ENCODE results near the gene PKN2. TPM values are rescaled to one million over a fixed set of nuclear protein-coding genes. Genes with fewer than 3 reads are reported as not detected.

The PKN2 gene
- total RNA-seq (2022) (31.5 and 33.4 TPM in 2 replicates), Bru-seq, nascent RNA (percentile 83 among the genes with signal in this experiment), BruChase-seq, experiment 1, labeled RNA remaining after a 2-hour chase (percentile 80 among the genes with signal in this experiment), BruChase-seq, experiment 2, labeled RNA remaining after a 6-hour chase (percentile 77 among the genes with signal in this experiment)
- long read RNA-seq, full-length matches to known transcripts, result 3 of 9 reads
- long read RNA-seq, partial matches to known transcripts, result 1 of 9 reads
- long read RNA-seq, other reads (novel, unspliced or antisense), result 5 of 9 reads

DNA sequence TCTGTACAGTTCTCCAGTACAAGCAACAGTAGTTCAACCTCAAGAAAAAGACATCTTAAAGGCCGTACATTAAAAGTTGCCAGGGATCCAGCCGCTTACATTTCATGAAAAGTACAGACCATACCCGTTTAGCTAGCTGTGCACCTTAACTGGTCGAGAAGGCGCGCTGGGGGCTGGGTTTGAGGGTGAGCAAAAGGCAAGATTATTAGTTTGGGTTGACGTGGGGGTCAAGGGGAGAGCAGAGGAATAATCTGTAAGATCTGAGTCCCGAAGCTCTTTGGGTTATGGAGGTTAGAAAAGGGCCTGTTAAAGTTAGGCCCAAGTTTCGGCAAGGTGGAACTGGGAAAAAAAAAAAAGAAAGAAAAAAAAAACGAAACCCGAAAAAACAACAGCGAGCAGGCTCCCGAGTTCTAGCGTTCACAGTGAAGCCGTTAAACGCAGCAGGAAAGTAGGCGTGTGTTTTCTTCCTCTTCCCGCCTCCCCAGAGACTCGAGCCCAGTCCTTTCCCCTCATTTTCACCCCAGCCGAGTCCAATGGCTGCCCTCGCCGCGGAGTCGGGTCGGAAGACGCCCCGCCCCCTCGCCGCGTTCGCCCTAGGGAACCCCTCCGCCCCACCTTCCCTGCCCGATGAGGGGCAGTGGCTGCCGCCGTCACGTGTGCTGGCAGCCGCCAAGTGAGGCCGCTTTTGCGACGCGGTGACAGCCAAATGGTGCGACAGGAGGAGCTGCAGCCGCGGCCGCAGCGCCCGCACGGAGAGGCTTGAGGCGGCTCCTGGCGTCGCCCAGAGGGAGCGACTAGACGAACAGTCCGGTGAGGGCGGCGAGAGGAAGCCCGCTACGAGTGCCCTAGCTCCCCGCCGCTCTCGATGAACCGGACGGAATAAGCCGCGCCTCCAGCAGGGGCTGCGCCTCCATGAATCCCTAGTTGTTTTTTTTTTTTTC lies at the start of gene PKN2:
PKN2 (plus strand) TSS at position 733 of the 941 bp plus-strand sequence. CDS start 308 bp downstream, outside the sequence.
- TSS peak; percentile 83 for BruUV-seq (replicated peaks)
- TF ChIP-seq, protein P1, sequence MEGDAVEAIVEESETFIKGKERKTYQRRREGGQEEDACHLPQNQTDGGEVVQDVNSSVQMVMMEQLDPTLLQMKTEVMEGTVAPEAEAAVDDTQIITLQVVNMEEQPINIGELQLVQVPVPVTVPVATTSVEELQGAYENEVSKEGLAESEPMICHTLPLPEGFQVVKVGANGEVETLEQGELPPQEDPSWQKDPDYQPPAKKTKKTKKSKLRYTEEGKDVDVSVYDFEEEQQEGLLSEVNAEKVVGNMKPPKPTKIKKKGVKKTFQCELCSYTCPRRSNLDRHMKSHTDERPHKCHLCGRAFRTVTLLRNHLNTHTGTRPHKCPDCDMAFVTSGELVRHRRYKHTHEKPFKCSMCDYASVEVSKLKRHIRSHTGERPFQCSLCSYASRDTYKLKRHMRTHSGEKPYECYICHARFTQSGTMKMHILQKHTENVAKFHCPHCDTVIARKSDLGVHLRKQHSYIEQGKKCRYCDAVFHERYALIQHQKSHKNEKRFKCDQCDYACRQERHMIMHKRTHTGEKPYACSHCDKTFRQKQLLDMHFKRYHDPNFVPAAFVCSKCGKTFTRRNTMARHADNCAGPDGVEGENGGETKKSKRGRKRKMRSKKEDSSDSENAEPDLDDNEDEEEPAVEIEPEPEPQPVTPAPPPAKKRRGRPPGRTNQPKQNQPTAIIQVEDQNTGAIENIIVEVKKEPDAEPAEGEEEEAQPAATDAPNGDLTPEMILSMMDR (IDR thresholded peaks at IDR 0.05; ENCODE audit: insufficient read depth in 1 of 2, low read depth in 1 of 2, low read length in 1 of 2, severe bottlenecking in 1 of 2, unreplicated experiment in 1 of 2), result no peak
- H3K9me3 Mint-ChIP-seq (ENCODE audit: unreplicated experiment), result no peaks in the 10 kb centered on the region
- H3K27me3 Mint-ChIP-seq (ENCODE audit: insufficient read depth, unreplicated experiment), result no peaks in the 10 kb centered on the region
- peaks cover 5% of the 10 kb centered on the region; the same call in 1 of the 2 replicates for H3K4me1 ChIP-seq
- H3K4me3 Mint-ChIP-seq (ENCODE audit: unreplicated experiment), result peak within 1 kb of the TSS; percentile 99
- intact Hi-C loops (cut with micrococcal nuclease; ENCODE audit: unreplicated experiment), result loop anchor here (1.0 to 2.0 kb wide), 3 partner anchors 25 to 207 kb away; partner anchors contain the start of gene GTF2B
- peak; percentile 94 to 95 for DNase-seq
- peak within 1 kb of the TSS; percentile 97 for H3K27ac Mint-ChIP-seq (ENCODE audit: unreplicated experiment)
- H3K36me3 ChIP-seq (ENCODE audit: control insufficient read depth, insufficient read depth, low read length), result no peaks in the 10 kb centered on the region
- H3K4me1 Mint-ChIP-seq (ENCODE audit: low read depth, unreplicated experiment), result no peaks in the 10 kb centered on the region
- H3K4me3 ChIP-seq (ENCODE audit: low read depth, low read length), result peak within 1 kb of the TSS; percentile 88
- H3K36me3 Mint-ChIP-seq (ENCODE audit: insufficient read depth, unreplicated experiment), result peaks cover 7% of the 10 kb centered on the region
- no peaks in the 10 kb centered on the region for H3K27me3 ChIP-seq (replicated peaks; ENCODE audit: control insufficient read depth, insufficient read depth, low read length)
- H3K9me3 ChIP-seq, result no peaks in the 10 kb centered on the region
- ChIA-PET CTCF (interaction anchor here (0.7 to 2.1 kb wide), 2 partner anchors 28 to 1623 kb away, joined by 3 to 10 read pairs; no protein-coding TSS in a partner anchor), POLR2A (interaction anchor here (0.6 to 1.6 kb wide), 3 partner anchors 79 to 1070 kb away, joined by 3 to 7 read pairs (median 4); no protein-coding TSS in a partner anchor)

DNA sequence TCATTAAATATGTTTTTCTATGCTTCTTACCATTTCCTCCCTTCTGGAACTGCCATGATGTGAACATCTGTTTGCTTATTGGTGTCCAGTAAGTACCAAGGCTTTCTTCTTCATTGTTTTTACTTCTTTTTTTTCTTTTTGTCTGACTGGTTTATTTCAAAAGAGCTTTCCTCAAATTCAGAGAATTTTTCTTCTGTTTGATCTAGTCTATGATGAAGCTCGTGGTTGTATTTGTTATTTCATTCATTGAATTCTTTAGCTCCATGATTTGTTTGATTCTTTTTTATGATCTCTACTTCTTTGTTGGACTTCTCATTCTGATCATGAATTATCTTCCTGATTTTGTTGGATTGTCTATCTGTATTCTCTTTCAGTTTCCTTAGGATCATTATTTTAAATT lies 49.5 kb upstream of the PKN2 start:
- Mint-ChIP-seq H3K27me3 (ENCODE audit: insufficient read depth, unreplicated experiment) (peaks cover 3% of the 10 kb centered on the region), H3K36me3 (ENCODE audit: insufficient read depth, unreplicated experiment) (no peaks in the 10 kb centered on the region), H3K4me1 (ENCODE audit: low read depth, unreplicated experiment) (peaks cover 7% of the 10 kb centered on the region), H3K4me3 (ENCODE audit: unreplicated experiment) (no peak overlapping the region), H3K9me3 (ENCODE audit: unreplicated experiment) (peaks cover 18% of the 10 kb centered on the region), H3K27ac (ENCODE audit: unreplicated experiment) (no peak overlapping the region)
- no peaks in the 10 kb centered on the region for H3K27me3 ChIP-seq (replicated peaks; ENCODE audit: control insufficient read depth, insufficient read depth, low read length)
- TF ChIP-seq, protein P1 (IDR thresholded peaks at IDR 0.05; ENCODE audit: insufficient read depth in 1 of 2, low read depth in 1 of 2, low read length in 1 of 2, severe bottlenecking in 1 of 2, unreplicated experiment in 1 of 2), result no peak
- DNase-seq, result no peak
- H3K36me3 ChIP-seq (ENCODE audit: control insufficient read depth, insufficient read depth, low read length), result no peaks in the 10 kb centered on the region
- CTCF ChIA-PET, result interaction anchor here (0.7 kb wide), 1 partner anchor 759 kb away, joined by 3 read pairs; no protein-coding TSS in a partner anchor
- 0 out of 2 replicates have a peak, but pooled peaks cover 2% of the 10 kb centered on the region for H3K9me3 ChIP-seq
- POLR2A ChIA-PET, result no interaction called here
- BruUV-seq (replicated peaks), result no TSS peak
- intact Hi-C loops (cut with micrococcal nuclease; ENCODE audit: unreplicated experiment), result no loop called here
- H3K4me1 ChIP-seq, result peaks cover 7% of the 10 kb centered on the region; the same call in 1 of the 2 replicates
- no peak overlapping the region for H3K4me3 ChIP-seq (ENCODE audit: low read depth, low read length)

DNA sequence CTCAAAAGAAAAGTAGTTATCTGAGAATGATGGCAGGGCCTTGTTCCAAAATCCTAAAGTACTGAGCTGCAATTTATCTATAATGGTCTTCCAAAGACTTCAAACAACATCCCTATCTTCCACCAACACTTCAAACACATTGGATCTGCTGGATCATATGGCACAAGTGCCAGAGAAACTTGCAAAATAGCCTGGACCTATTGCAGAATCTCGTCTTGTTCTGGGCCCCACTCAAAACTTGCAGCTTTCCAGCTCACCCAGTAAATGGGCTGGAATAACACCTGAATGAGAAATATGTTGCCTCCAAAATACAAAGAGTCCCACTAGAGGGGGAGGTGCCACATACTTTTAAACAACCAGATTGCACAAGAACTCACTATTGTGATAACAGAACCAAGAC lies 44.0 kb upstream of the PKN2 start:
- Histone ChIP-seq H3K4me1 (no peaks in the 10 kb centered on the region), H3K36me3 (ENCODE audit: control insufficient read depth, insufficient read depth, low read length) (no peaks in the 10 kb centered on the region), H3K9me3 (no peaks in the 10 kb centered on the region), H3K4me3 (ENCODE audit: low read depth, low read length) (no peak overlapping the region), H3K27me3 (replicated peaks; ENCODE audit: control insufficient read depth, insufficient read depth, low read length) (no peaks in the 10 kb centered on the region)
- ChIA-PET POLR2A (no interaction called here), CTCF (no interaction called here)
- no peaks in the 10 kb centered on the region for H3K36me3 Mint-ChIP-seq (ENCODE audit: insufficient read depth, unreplicated experiment)
- H3K4me3 Mint-ChIP-seq (ENCODE audit: unreplicated experiment), result no peak overlapping the region
- intact Hi-C loops (cut with micrococcal nuclease; ENCODE audit: unreplicated experiment), result no loop called here
- no peaks in the 10 kb centered on the region for H3K27me3 Mint-ChIP-seq (ENCODE audit: insufficient read depth, unreplicated experiment)
- no peaks in the 10 kb centered on the region for H3K4me1 Mint-ChIP-seq (ENCODE audit: low read depth, unreplicated experiment)
- peak in 1 of 2 experiments; percentile 1 for DNase-seq
- BruUV-seq (replicated peaks), result no TSS peak
- H3K9me3 Mint-ChIP-seq (ENCODE audit: unreplicated experiment), result peaks cover under 1% of the 10 kb centered on the region
- no peak overlapping the region for H3K27ac Mint-ChIP-seq (ENCODE audit: unreplicated experiment)
- TF ChIP-seq, protein P1 (IDR thresholded peaks at IDR 0.05; ENCODE audit: insufficient read depth in 1 of 2, low read depth in 1 of 2, low read length in 1 of 2, severe bottlenecking in 1 of 2, unreplicated experiment in 1 of 2), result no peak
